Occipital lobe (tissue), 2 donors: ENCODE data around the gene PIK3C2G. TPM values are rescaled to one million over a fixed set of nuclear protein-coding genes. Genes with fewer than 3 reads are reported as not detected.

ENCODE experiments used
- DNase-seq: peaks from one replicate; lab custom pipeline; 2025; lab: John Stamatoyannopoulos, UW
- total RNA-seq: library from RNA; depleted of rRNA; stranded (reverse); fragments of >200 nt; gene quantifications from one replicate; pipeline ENCODE4 v1.2.3, GENCODE V29; 2014

Gene PIK3C2G
- total RNA-seq, 1 donor from 2014 or later: 0.31 TPM

- DNase-seq: no peak
Measured at GRCh38 chr12:18416412-18416811, 155.1 kb downstream of the PIK3C2G start.

- DNase-seq: no peak
Measured at GRCh38 chr12:18419311-18419710, 158.0 kb downstream of the PIK3C2G start.

- DNase-seq: no peak
Measured at GRCh38 chr12:18421867-18422266, 160.5 kb downstream of the PIK3C2G start.

GRCh38 chr12:18422871-18423270, 161.6 kb downstream of the PIK3C2G start:
- DNase-seq: no peak

- DNase-seq: no peak
Measured at GRCh38 chr12:18424857-18425256, 163.5 kb downstream of the PIK3C2G start.

- no peak for DNase-seq
Measured at GRCh38 chr12:18427520-18427919, 166.2 kb downstream of the PIK3C2G start.

- DNase-seq: no peak
Measured at GRCh38 chr12:18428416-18428815, 167.1 kb downstream of the PIK3C2G start.

GRCh38 chr12:18429366-18429765, 168.0 kb downstream of the PIK3C2G start:
- DNase-seq: no peak

GRCh38 chr12:18430425-18431048, 169.2 kb downstream of the PIK3C2G start:
- DNase-seq: no peak

- DNase-seq: no peak
Measured at GRCh38 chr12:18431771-18432170, 170.5 kb downstream of the PIK3C2G start.

- DNase-seq: no peak
Measured at GRCh38 chr12:18432206-18432605, 170.9 kb downstream of the PIK3C2G start.

GRCh38 chr12:18436170-18436569, 174.9 kb downstream of the PIK3C2G start:
- DNase-seq: no peak

- DNase-seq: no peak
Measured at GRCh38 chr12:18439541-18439940, 178.2 kb downstream of the PIK3C2G start.

- no peak for DNase-seq
Measured at GRCh38 chr12:18443768-18444437, 182.6 kb downstream of the PIK3C2G start.

- no peak for DNase-seq
Measured at GRCh38 chr12:18446061-18446644, 184.8 kb downstream of the PIK3C2G start.

- no peak for DNase-seq
Measured at GRCh38 chr12:18454330-18454729, 193.0 kb downstream of the PIK3C2G start.

GRCh38 chr12:18456344-18456743, 195.0 kb downstream of the PIK3C2G start:
- DNase-seq: no peak

GRCh38 chr12:18457362-18457761, 196.0 kb downstream of the PIK3C2G start:
- no peak for DNase-seq

- no peak for DNase-seq
Measured at GRCh38 chr12:18461758-18462157, 200.4 kb downstream of the PIK3C2G start.

GRCh38 chr12:18462442-18462841, 201.1 kb downstream of the PIK3C2G start:
- DNase-seq: no peak

GRCh38 chr12:18467620-18468245, 206.4 kb downstream of the PIK3C2G start:
- DNase-seq: no peak

- DNase-seq: no peak
Measured at GRCh38 chr12:18468246-18469075, 207.1 kb downstream of the PIK3C2G start.
